Daoy (cell line): Measurements from ENCODE around the gene DCTN1. TPM values are rescaled to one million over a fixed set of nuclear protein-coding genes. Genes with fewer than 3 reads are reported as not detected.
"Not testable (repeated sequence)": the region's sequence is repeated elsewhere in the genome, so short reads cannot be mapped to it uniquely, and the experiment has no call there.

Experiments
- DNase-seq: peaks from one replicate; pipeline ENCODE4 v3.0.0-alpha.2; 2015; ENCODE audit warnings: low read depth
- total RNA-seq: library from RNA; depleted of rRNA; stranded (reverse); fragments of >200 nt; shearing (Covaris generic); gene quantifications from 2 replicates; pipeline ENCODE4 v1.2.3, GENCODE V29; 2014

DCTN1 gene
- total RNA-seq, 1 experiment from 2014 or later = 74.5 TPM

GRCh38 chr2:74371421-74371820, 8.7 kb downstream of the DCTN1 start:
- DNase-seq = no peak

GRCh38 chr2:74369976-74370375, 10.1 kb downstream of the DCTN1 start:
- DNase-seq = no peak

- no peak for DNase-seq
Measured at GRCh38 chr2:74368499-74368898, 11.6 kb downstream of the DCTN1 start.

GRCh38 chr2:74367789-74368188, 12.3 kb downstream of the DCTN1 start:
- DNase-seq = no peak

- DNase-seq = no peak
Measured at GRCh38 chr2:74366036-74366435, 14.1 kb downstream of the DCTN1 start.

- no peak for DNase-seq
Measured at GRCh38 chr2:74364533-74365505, 15.3 kb downstream of the DCTN1 start.

GRCh38 chr2:74361327-74361726, 18.8 kb downstream of the DCTN1 start:
- no peak for DNase-seq

GRCh38 chr2:74357627-74358026, 22.5 kb downstream of the DCTN1 start:
- DNase-seq = no peak

GRCh38 chr2:74349889-74350288, 30.2 kb downstream of the DCTN1 start:
- no peak for DNase-seq

GRCh38 chr2:74347742-74348141, 32.4 kb downstream of the DCTN1 start:
- no peak for DNase-seq

GRCh38 chr2:74347303-74347702, 32.8 kb downstream of the DCTN1 start:
- DNase-seq = no peak

- no peak for DNase-seq
Measured at GRCh38 chr2:74345272-74345943, 34.7 kb downstream of the DCTN1 start.

- no peak for DNase-seq
Measured at GRCh38 chr2:74343316-74343715, 36.8 kb downstream of the DCTN1 start, which contains the start of gene SLC4A5. Gene SLC4A5, minus strand, starts transcription at chr2:74343416. Its CDS starts 28,393 bp downstream, at chr2:74315023.

- DNase-seq = not testable (repeated sequence)
Measured at GRCh38 chr2:74336227-74336626, 43.9 kb downstream of the DCTN1 start.

GRCh38 chr2:74334931-74335333, 45.2 kb downstream of the DCTN1 start:
- DNase-seq = peak; percentile 69

- DNase-seq = no peak
Measured at GRCh38 chr2:74333896-74334586, 46.1 kb downstream of the DCTN1 start.

- peak; percentile 11 for DNase-seq
Measured at GRCh38 chr2:74333175-74333574, 46.9 kb downstream of the DCTN1 start.

GRCh38 chr2:74332550-74333174, 47.4 kb downstream of the DCTN1 start:
- no peak for DNase-seq

- DNase-seq = no peak
Measured at GRCh38 chr2:74328573-74328972, 51.5 kb downstream of the DCTN1 start.

GRCh38 chr2:74328074-74328473, 52.0 kb downstream of the DCTN1 start:
- no peak for DNase-seq

- DNase-seq = no peak
Measured at GRCh38 chr2:74327627-74328026, 52.5 kb downstream of the DCTN1 start.

GRCh38 chr2:74327199-74327598, 52.9 kb downstream of the DCTN1 start:
- no peak for DNase-seq
